Mucosa of descending colon (tissue), 3 donors: Measurements from ENCODE around the gene TP53BP2. TPM values are rescaled to one million over a fixed set of nuclear protein-coding genes. Genes with fewer than 3 reads are reported as not detected.
A peak's percentile ranks its signal among the peaks of the same experiment; 100 is the strongest.
"Not testable (repeated sequence)": the region's sequence is repeated elsewhere in the genome, so short reads cannot be mapped to it uniquely, and the experiment has no call there.

ENCODE experiments used
- ATAC-seq: fragments of 200-7000 bp; cut with Tn5 transposase; one replicate; pipeline ENCODE4 v1.9.1; 2020; ENCODE audit warnings: mild to moderate bottlenecking, moderate library complexity
- DNase-seq, 3 donors: peaks; one replicate each; pipeline ENCODE4 v3.0.0-alpha.2; 2020
- H3K36me3 ChIP-seq: fragments of 200-600 bp; one replicate; pipeline ENCODE4 v1.8.0; 2021; ENCODE audit warnings: low read depth, mild to moderate bottlenecking
- H3K4me1 ChIP-seq: fragments of 200-600 bp; one replicate; pipeline ENCODE4 v1.8.0; 2021; ENCODE audit warnings: low read depth, mild to moderate bottlenecking
- H3K4me3 ChIP-seq: fragments of 200-600 bp; one replicate; pipeline ENCODE4 v1.8.0; 2021; ENCODE audit warnings: mild to moderate bottlenecking
- H3K9me3 ChIP-seq: fragments of 200-600 bp; one replicate; pipeline ENCODE4 v1.8.0; 2021; ENCODE audit warnings: mild to moderate bottlenecking
- intact Hi-C, 2 donors: fragments of 100-400 bp; cut with DNase I in 1 of 2; cut with micrococcal nuclease in 1 of 2; formaldehyde crosslinking; loops; one replicate each; pipeline versions ENCODE4 v1.11.0 to v1.11.1; 2022; cut with DNase I, micrococcal nuclease
- total RNA-seq, 3 donors: library from RNA; stranded (reverse); fragmentation: NEBNext Ultra II Directional in 2 of 3; extraction: Animal tissue kit (Norgen Biotek cat#: 25700) in 2 of 3; gene quantifications; one replicate each; pipeline versions ENCODE4 v1.2.1 to v1.2.4, GENCODE V29; 2021 to 2023
- TF ChIP-seq, protein P1 (sequence below): fragments of 200-600 bp; IDR thresholded peaks from one replicate; pipeline ENCODE4 v1.8.0; 2022; ENCODE audit warnings: antibody characterized with exemption, mild to moderate bottlenecking
- donor health status: DM: no; HTN: no; CAD: no; lungs with moderate emphysema.
- donor health status: DM: no; HTN: no; CAD: no.
- donor health status: DM: no; HTN: yes; CAD: no.

Gene TP53BP2
- total RNA-seq, 3 donors from 2014 or later = 30.6 to 34.5 (median 32.5) TPM

DNA sequence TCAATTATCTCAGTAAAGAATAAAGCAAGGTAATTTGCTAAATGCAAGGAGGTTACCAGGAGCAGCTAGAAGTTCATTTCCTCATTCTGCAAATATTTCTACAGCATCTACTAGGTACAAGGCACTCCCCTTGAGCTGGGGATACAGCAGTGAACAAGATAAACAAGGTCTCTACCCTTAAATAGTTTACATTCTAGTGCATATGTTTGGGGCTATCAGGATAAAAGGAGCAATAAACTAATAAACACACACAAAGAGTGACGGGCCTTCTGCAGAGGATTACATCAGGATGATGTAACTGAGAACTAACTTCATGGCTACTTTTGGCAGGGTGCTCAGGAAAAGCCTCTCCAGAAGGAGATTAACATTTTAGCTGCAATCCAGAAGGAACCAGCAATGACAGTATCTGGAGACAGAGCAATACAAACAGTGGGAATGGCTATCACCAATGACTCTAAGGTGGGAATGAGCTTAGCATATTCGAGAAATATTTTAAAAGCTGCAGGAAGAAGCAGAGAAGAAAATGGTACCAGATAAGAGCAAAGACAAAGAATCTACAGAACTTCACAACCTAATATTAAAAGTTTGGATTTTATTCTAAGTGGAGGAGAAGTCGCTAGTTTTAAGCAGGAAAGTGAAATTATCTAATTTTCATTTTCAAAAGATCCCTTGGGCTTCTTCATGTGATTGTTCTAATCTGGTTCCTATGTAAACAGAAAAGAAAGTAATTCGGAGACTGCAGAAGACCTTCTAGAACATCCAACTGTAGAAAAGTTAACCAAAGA, 25.8 kb downstream of the TP53BP2 start:
- Histone ChIP-seq H3K4me3 (no peak overlapping the region), H3K4me1 (peaks cover 4% of the 10 kb centered on the region), H3K36me3 (no peaks in the 10 kb centered on the region), H3K9me3 (no peaks in the 10 kb centered on the region)
- DNase-seq (no peak), ATAC-seq (peak; percentile 57)
- intact Hi-C loops = no loop called here
- TF ChIP-seq, protein P1, sequence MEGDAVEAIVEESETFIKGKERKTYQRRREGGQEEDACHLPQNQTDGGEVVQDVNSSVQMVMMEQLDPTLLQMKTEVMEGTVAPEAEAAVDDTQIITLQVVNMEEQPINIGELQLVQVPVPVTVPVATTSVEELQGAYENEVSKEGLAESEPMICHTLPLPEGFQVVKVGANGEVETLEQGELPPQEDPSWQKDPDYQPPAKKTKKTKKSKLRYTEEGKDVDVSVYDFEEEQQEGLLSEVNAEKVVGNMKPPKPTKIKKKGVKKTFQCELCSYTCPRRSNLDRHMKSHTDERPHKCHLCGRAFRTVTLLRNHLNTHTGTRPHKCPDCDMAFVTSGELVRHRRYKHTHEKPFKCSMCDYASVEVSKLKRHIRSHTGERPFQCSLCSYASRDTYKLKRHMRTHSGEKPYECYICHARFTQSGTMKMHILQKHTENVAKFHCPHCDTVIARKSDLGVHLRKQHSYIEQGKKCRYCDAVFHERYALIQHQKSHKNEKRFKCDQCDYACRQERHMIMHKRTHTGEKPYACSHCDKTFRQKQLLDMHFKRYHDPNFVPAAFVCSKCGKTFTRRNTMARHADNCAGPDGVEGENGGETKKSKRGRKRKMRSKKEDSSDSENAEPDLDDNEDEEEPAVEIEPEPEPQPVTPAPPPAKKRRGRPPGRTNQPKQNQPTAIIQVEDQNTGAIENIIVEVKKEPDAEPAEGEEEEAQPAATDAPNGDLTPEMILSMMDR = no peak

DNA sequence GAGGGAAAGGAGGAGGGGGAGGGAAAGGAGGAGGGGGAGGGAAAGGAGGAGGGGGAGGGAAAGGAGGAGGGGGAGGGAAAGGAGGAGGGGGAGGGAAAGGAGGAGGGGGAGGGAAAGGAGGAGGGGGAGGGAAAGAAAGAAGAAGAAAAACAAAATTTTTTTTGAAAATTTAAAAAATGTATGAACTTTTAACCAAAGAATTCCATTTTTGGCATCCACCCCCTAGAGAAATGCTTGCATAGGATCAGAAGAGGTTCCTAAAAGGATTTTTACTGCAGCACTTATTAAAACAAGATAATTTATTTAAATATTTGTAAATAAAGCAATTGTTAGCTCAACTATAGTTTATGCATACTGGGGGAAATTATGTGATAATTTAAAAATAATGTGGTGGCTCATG, 28.5 kb downstream of the TP53BP2 start:
- ATAC-seq, H3K9me3 ChIP-seq, H3K36me3 ChIP-seq, DNase-seq, H3K4me1 ChIP-seq, intact Hi-C loops, H3K4me3 ChIP-seq: not testable (repeated sequence)

DNA sequence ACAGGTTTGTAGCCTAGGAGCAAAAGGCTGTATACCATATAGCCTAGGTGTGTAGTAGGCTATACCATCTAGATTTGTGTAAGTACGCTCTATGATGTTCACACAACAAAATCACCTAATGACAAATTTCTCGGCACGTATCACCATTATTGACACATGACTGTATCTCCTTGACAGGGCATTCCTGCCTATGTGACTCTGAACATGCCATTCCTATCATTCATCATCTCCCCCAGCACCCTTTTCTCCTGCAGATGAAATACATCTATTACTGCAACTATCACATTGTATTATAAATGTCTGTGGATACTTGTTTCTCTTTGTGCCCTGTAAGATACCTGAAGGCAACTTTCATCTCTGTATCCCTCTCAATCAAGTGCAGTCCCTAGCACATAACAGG, 29.9 kb downstream of the TP53BP2 start:
- H3K4me3 ChIP-seq = no peak overlapping the region
- ATAC-seq (no peak), DNase-seq (no peak)
- intact Hi-C loops = no loop called here
- no peaks in the 10 kb centered on the region for H3K4me1 ChIP-seq
- no peaks in the 10 kb centered on the region for H3K36me3 ChIP-seq
- TF ChIP-seq, protein P1 = no peak
- H3K9me3 ChIP-seq = no peaks in the 10 kb centered on the region

DNA sequence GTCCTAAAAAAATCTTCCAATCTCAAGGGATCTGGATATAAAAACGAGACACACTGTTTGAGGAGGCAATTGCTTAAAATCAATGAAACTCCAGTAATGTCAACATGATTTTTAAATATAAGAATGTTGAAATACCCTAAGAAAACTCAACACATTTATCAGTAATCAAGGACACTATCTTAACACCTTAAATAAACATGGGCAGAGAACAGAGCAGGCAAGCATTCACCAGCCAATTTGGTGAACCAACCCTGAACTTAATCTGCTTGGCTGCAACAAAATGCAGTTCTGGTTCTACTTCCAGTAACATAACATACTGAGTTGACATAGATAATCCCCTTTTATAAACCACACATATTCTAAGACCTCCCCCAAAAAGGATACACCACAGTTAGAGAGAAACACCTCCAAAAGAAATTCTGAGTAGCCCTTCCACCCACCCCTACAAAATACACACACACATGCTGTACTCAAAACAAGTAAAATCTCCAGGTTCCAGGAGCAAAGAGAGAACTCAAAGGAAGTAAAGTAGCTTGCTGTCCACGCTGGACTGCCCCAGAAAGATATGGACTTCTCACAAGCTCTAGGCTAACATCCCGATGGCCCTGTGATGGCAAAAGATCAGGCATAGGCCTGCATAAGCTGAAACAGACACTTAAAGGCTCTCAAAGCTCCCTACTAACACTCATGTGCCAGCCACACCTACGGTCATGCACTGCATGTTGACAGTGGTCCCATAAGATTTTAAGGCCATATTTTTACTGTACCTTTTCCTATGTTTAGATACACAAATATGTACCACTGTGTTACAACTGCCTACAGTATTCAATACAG, 30.5 kb downstream of the TP53BP2 start:
- Histone ChIP-seq H3K4me3 (no peak overlapping the region), H3K36me3 (no peaks in the 10 kb centered on the region), H3K4me1 (no peaks in the 10 kb centered on the region), H3K9me3 (no peaks in the 10 kb centered on the region)
- DNase-seq (no peak), ATAC-seq (no peak)
- TF ChIP-seq, protein P1 = no peak
- intact Hi-C loops = no loop called here

DNA sequence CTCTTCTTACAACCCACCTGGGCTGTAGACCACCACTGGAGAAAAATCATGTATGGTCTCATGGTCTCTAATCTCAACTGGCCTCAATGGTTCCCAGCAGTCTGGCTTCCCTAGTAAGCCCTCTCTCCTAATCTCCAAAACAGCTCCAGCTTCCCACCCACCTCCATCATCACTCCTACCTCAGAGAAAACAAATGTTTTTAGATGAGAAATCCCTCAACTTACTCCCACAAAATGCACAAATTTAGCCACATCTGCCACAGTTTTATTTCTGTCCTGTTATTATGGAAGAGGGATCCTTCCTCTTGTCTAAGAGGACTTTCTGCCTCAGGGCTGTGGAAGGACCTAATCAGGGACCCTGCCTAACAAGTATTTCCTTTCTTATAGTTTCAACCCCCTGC, 32.1 kb downstream of the TP53BP2 start:
- no peak overlapping the region for H3K4me3 ChIP-seq
- TF ChIP-seq, protein P1 = no peak
- intact Hi-C loops = no loop called here
- no peaks in the 10 kb centered on the region for H3K4me1 ChIP-seq
- H3K36me3 ChIP-seq = no peaks in the 10 kb centered on the region
- ATAC-seq (no peak), DNase-seq (no peak)
- H3K9me3 ChIP-seq = no peaks in the 10 kb centered on the region

DNA sequence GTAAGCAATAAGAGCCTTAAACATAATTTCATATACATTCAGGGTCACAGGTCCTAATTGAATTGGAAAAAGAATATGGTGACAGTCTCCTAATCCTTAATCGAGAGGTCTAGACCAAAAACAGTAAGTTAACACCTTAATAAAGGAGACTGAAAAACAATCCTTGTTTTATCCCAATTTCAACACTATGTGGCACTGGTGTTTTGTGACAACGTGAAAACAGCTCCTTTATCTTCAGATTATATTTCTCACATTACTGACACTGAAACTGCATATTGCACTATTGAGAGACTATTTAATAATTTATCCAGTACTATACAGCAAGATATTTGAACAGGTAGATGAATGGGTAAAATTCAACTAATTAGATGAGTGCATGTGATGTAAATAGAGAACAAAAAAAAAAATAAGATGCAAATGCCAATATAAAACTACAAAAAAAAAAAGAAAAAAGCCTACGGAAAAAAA, 34.1 kb downstream of the TP53BP2 start:
- Histone ChIP-seq H3K9me3 (no peaks in the 10 kb centered on the region), H3K4me1 (no peaks in the 10 kb centered on the region), H3K36me3 (no peaks in the 10 kb centered on the region), H3K4me3 (no peak overlapping the region)
- intact Hi-C loops = no loop called here
- ATAC-seq (peak; percentile 36), DNase-seq (no peak)
- TF ChIP-seq, protein P1 = no peak
